Measurements from ENCODE around the gene NR2F1.
A peak's percentile ranks its signal among the peaks of the same experiment; 100 is the strongest.

Gene NR2F1

DNA sequence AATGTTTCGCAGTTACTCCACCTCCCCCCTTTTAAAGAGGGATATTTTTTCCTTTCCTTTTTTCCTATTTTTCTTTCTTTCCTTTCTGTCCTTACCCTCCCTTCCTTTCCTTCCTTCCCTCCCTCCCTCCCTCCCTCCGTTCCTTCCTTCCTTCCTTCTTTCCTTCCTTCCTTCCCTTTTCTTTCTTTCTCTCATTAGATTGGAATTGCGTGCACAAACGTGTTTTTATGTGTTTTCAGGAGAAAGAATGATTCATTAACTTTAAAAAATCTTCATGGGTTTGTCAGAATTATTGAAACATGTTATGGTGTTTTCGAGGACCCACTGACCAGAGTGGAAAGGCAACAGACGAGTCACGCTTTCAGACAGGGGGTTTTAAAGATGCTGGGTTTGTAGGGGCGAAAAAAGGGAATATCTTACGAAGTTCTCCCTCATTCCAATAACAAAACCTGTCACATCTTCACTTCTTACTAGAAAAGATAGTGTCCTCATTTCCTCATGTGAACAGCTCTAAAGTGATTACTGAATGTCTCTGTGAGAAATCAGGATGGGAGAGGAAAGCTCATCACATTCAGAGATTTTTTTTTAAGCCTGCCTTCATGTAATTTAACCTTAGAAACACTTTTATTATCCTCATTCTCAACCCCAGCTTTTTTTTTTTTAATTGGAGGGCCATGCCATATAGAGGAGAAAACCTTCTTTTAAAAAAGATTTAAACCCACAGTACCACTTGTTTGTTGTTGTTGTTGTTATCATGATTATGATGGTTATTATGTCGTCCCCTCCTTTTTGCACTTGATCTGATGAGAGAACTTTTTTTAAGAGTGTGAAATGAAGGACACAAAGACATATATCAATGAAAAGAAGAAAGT is 21.9 kb downstream of the NR2F1 start:
- TF ChIP-seq, protein P1, sequence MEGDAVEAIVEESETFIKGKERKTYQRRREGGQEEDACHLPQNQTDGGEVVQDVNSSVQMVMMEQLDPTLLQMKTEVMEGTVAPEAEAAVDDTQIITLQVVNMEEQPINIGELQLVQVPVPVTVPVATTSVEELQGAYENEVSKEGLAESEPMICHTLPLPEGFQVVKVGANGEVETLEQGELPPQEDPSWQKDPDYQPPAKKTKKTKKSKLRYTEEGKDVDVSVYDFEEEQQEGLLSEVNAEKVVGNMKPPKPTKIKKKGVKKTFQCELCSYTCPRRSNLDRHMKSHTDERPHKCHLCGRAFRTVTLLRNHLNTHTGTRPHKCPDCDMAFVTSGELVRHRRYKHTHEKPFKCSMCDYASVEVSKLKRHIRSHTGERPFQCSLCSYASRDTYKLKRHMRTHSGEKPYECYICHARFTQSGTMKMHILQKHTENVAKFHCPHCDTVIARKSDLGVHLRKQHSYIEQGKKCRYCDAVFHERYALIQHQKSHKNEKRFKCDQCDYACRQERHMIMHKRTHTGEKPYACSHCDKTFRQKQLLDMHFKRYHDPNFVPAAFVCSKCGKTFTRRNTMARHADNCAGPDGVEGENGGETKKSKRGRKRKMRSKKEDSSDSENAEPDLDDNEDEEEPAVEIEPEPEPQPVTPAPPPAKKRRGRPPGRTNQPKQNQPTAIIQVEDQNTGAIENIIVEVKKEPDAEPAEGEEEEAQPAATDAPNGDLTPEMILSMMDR (IDR thresholded peaks at IDR 0.05; ENCODE audit: extremely low read depth, insufficient read depth, missing control alignments), result no peak
- in situ Hi-C loops (cut with MboI; ENCODE audit: low pct_unique_long_range_greater_than_20kb, low sequenced_read_pairs, unreplicated experiment), result loop anchor here (25.0 kb wide), 2 partner anchors 182 to 307 kb away; no protein-coding TSS in a partner anchor
- no peak for DNase-seq (ENCODE audit: low spot score)

DNA sequence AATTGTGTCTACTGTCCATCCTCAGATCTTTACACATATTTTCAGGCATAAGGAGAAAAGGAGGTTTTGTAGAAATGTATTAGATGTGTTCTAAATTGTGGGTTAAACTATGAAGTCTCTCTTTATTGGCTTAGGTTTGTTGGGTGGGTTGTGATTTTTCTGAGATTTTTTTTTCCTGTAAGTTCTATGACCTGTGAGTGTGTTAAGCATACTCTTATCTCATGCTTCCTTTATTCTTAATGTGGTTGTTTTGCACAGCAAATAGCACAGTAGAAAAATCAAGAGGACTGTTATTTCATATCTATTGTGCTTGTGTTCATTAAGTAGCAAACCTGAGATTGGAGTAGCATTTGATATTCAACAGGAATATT is 23.3 kb downstream of the NR2F1 start:
- TF ChIP-seq, protein P1 (IDR thresholded peaks at IDR 0.05; ENCODE audit: extremely low read depth, insufficient read depth, missing control alignments), result no peak
- no peak for DNase-seq (ENCODE audit: low spot score)
- in situ Hi-C loops (cut with MboI; ENCODE audit: low pct_unique_long_range_greater_than_20kb, low sequenced_read_pairs, unreplicated experiment), result loop anchor here (25.0 kb wide), 2 partner anchors 181 to 306 kb away; no protein-coding TSS in a partner anchor

DNA sequence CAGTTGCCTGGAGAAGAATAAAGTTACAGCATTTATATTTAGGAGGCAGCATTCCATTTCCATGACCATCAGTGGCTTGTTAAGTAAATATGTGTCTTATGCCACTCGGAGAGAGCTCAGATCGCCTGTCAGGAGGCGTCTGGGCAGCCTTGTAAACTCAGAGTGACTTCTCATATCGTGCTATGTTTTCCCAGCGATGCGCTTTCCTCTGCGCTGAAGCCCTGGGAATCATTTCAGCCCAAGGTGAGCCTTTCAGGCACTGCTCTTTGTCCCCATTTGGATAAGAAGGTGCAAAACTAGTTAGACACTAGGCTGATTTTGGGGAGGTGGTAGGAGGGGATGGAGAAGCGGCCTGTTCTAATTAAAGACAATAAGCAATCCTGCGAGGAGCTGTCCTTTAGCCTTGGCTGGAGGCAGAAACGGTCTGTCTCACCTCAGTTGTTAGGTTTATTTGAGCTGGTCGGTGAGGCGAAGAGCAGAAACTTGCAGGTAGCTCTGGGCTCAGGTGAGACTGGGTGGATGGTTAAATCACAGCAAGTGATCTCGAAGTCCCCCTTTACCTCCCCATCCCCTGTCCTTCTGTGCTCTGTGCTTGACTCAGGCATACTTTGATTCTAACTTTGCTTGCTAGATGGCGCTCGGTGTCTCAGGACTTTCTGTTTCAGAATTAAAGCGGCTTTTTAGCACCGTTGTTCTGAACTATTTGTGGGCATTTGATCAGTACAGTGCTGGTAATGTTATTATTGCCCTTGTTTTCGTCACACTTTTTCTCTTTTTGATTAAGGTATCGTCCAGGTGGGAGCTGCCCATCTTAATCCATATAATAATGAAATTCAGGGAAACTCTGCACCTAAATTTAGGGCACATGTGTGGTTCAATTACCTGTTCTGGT is 24.6 kb downstream of the NR2F1 start:
- DNase-seq (ENCODE audit: low spot score), result peak; percentile 71
- TF ChIP-seq, protein P1 (IDR thresholded peaks at IDR 0.05; ENCODE audit: extremely low read depth, insufficient read depth, missing control alignments), result peak; percentile 78
- in situ Hi-C loops (cut with MboI; ENCODE audit: low pct_unique_long_range_greater_than_20kb, low sequenced_read_pairs, unreplicated experiment), result loop anchor here (25.0 kb wide), 2 partner anchors 180 to 305 kb away; no protein-coding TSS in a partner anchor

DNA sequence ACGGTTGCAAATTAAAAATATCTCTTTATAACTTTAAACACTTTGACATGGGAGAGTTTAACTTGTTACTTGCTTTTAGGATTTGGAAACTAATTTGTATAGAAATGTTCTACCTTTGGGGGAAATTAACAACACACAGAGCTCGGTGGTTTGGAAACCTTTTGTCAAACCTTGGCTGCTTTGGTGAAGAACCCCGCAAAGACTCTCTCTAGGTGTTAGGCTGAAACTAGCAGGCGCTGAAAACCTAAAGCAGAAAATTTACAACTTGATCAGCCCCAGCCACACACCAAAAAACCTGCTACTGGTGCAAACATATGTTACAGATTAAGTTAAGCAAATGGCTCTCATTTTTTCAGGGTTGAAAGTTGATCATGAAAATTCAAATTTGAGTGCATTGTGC is 25.8 kb downstream of the NR2F1 start:
- in situ Hi-C loops (cut with MboI; ENCODE audit: low pct_unique_long_range_greater_than_20kb, low sequenced_read_pairs, unreplicated experiment), result loop anchor here (25.0 kb wide), 2 partner anchors 178 to 303 kb away; no protein-coding TSS in a partner anchor
- TF ChIP-seq, protein P1 (IDR thresholded peaks at IDR 0.05; ENCODE audit: extremely low read depth, insufficient read depth, missing control alignments), result no peak
- no peak for DNase-seq (ENCODE audit: low spot score)

DNA sequence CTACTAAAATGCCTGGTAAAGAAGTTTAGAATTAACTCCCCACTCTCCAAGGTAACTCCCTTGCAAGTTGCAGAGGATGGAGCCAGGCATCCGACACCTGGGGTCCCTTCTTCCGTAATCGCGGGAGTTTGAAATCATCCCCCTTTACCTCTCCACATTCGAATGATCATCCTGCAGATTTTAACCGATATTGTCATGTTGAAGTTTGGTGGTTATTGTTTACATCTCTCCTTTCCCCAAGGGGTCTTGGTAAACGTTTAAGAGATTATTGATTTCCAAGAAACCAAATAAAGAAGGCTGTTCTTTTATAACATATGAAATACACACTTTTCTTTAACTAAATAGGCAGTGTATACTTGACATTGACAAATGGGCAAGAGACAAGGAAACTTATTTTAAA is 26.7 kb downstream of the NR2F1 start:
- in situ Hi-C loops (cut with MboI; ENCODE audit: low pct_unique_long_range_greater_than_20kb, low sequenced_read_pairs, unreplicated experiment), result loop anchor here (25.0 kb wide), 2 partner anchors 178 to 303 kb away; no protein-coding TSS in a partner anchor
- TF ChIP-seq, protein P1 (IDR thresholded peaks at IDR 0.05; ENCODE audit: extremely low read depth, insufficient read depth, missing control alignments), result no peak

DNA sequence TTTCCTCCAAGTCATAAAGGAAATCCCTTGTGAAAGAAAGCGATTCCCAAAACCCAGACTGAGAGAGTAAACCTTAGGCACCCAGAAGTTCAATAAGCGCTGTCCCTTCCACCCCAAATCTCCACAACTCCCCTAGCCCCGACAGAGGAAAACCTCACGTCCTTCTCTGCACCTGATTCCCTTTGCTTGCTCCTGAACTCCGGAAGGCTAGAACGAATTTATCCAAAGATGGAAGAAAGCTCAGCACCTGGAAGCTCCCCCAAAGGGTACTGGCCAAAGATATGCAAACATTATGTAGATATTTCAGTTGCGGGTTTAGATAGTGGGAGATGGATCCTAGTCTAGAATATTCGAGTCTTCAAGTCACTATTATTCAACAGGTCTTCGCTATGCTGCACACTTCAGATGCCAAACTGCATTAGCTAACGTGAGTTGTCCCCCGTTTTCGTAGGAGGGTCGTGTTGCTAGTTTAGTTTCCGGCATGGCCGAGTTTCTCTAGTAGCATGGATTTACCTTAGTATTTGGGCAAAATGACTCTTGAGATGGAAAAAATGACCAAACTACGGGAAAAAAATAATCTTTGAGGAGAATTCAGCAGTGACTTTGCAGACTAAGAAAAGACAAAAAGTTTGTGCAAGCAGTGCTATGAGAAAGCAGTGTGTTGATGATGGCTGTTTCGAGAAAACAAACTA is 27.7 kb downstream of the NR2F1 start:
- DNase-seq (ENCODE audit: low spot score), result no peak
- in situ Hi-C loops (cut with MboI; ENCODE audit: low pct_unique_long_range_greater_than_20kb, low sequenced_read_pairs, unreplicated experiment), result loop anchor here (25.0 kb wide), 2 partner anchors 177 to 302 kb away; no protein-coding TSS in a partner anchor

More for the DNA sequence above, 26.7 kb downstream of the NR2F1 start:
- no peak for DNase-seq (ENCODE audit: low spot score)

More for the DNA sequence above, 27.7 kb downstream of the NR2F1 start:
- TF ChIP-seq, protein P1 (IDR thresholded peaks at IDR 0.05; ENCODE audit: extremely low read depth, insufficient read depth, missing control alignments), result no peak

All from GM13977 (cell line).